Measurements from ENCODE around the gene TH. TPM values are rescaled to one million over a fixed set of nuclear protein-coding genes. Genes with fewer than 3 reads are reported as not detected.

Gene TH
- total and polyA plus RNA-seq, 2 experiments from 2014 or later: not detected

GRCh38 chr11:2151500-2152257 lies 19.9 kb downstream of the TH start:
- peak; percentile 73 for TF ChIP-seq CTCF (IDR thresholded peaks at IDR 0.05; ENCODE audit: low read depth, low read length)
- Histone ChIP-seq H3K27ac (peak overlapping the region; percentile 15), H3K27me3 (peaks cover 24% of the 10 kb centered on the region), H3K4me1 (ENCODE audit: low read depth) (no peaks in the 10 kb centered on the region), H3K9me3 (ENCODE audit: low read depth) (no peaks in the 10 kb centered on the region), H3K36me3 (no peaks in the 10 kb centered on the region), H3K4me3 (no peak overlapping the region)
- peak; percentile 76 to 92 for DNase-seq (ENCODE audit: low read depth in 1 of 2, low spot score in 1 of 2)

GRCh38 chr11:2149864-2150847 lies 21.5 kb downstream of the TH start:
- no peaks in the 10 kb centered on the region for H3K4me1 ChIP-seq (ENCODE audit: low read depth)
- TF ChIP-seq CTCF (IDR thresholded peaks at IDR 0.05; ENCODE audit: low read depth, low read length): peak; percentile 66
- H3K27ac ChIP-seq: no peak overlapping the region
- H3K4me3 ChIP-seq: no peak overlapping the region
- no peaks in the 10 kb centered on the region for H3K36me3 ChIP-seq
- DNase-seq (ENCODE audit: low read depth in 1 of 2, low spot score in 1 of 2): peak; percentile 68 to 71
- H3K9me3 ChIP-seq (ENCODE audit: low read depth): no peaks in the 10 kb centered on the region
- H3K27me3 ChIP-seq: peaks cover 39% of the 10 kb centered on the region

- Histone ChIP-seq H3K4me1 (ENCODE audit: low read depth) (no peaks in the 10 kb centered on the region), H3K27ac (no peak overlapping the region), H3K4me3 (no peak overlapping the region), H3K27me3 (peaks cover 46% of the 10 kb centered on the region), H3K36me3 (no peaks in the 10 kb centered on the region), H3K9me3 (ENCODE audit: low read depth) (no peaks in the 10 kb centered on the region)
- TF ChIP-seq CTCF (IDR thresholded peaks at IDR 0.05; ENCODE audit: low read depth, low read length): no peak
- no peak for DNase-seq (ENCODE audit: low read depth in 1 of 2, low spot score in 1 of 2)
These were observed 22.2 kb downstream of the TH start for GRCh38 chr11:2149460-2149859.

- Histone ChIP-seq H3K4me1 (ENCODE audit: low read depth) (no peaks in the 10 kb centered on the region), H3K9me3 (ENCODE audit: low read depth) (no peaks in the 10 kb centered on the region), H3K36me3 (no peaks in the 10 kb centered on the region), H3K27ac (no peak overlapping the region), H3K27me3 (peaks cover 55% of the 10 kb centered on the region), H3K4me3 (no peak overlapping the region)
- no peak for DNase-seq (ENCODE audit: low read depth in 1 of 2, low spot score in 1 of 2)
- TF ChIP-seq CTCF (IDR thresholded peaks at IDR 0.05; ENCODE audit: low read depth, low read length): no peak
These were observed 23.0 kb downstream of the TH start for GRCh38 chr11:2148595-2148994.

- H3K27ac ChIP-seq: no peak overlapping the region
- no peaks in the 10 kb centered on the region for H3K4me1 ChIP-seq (ENCODE audit: low read depth)
These were observed 24.2 kb downstream of the TH start for GRCh38 chr11:2147391-2147790.

More at GRCh38 chr11:2147391-2147790, 24.2 kb downstream of the TH start:
- no peak for TF ChIP-seq CTCF (IDR thresholded peaks at IDR 0.05; ENCODE audit: low read depth, low read length)
- no peak for DNase-seq (ENCODE audit: low read depth in 1 of 2, low spot score in 1 of 2)
- no peaks in the 10 kb centered on the region for H3K9me3 ChIP-seq (ENCODE audit: low read depth)
- no peaks in the 10 kb centered on the region for H3K36me3 ChIP-seq
- peaks cover 67% of the 10 kb centered on the region for H3K27me3 ChIP-seq
- H3K4me3 ChIP-seq: no peak overlapping the region

All from cardiac muscle cell (in vitro differentiated cells and primary cell).